WI38 (cell line): ENCODE results near the gene DNAH17.

ENCODE experiments used
- H3K4me3 ChIP-seq: 2 replicates; pipeline ENCODE4 v1.5.1; 2011; ENCODE audit warnings: low read depth, mild to moderate bottlenecking, control low read depth, low read length
- TF ChIP-seq, protein P1 (sequence below): IDR thresholded peaks from 2 replicates; pipeline ENCODE4 v1.5.1; 2012; ENCODE audit warnings: low read depth, mild to moderate bottlenecking, control low read depth, low read length

Gene DNAH17

DNA sequence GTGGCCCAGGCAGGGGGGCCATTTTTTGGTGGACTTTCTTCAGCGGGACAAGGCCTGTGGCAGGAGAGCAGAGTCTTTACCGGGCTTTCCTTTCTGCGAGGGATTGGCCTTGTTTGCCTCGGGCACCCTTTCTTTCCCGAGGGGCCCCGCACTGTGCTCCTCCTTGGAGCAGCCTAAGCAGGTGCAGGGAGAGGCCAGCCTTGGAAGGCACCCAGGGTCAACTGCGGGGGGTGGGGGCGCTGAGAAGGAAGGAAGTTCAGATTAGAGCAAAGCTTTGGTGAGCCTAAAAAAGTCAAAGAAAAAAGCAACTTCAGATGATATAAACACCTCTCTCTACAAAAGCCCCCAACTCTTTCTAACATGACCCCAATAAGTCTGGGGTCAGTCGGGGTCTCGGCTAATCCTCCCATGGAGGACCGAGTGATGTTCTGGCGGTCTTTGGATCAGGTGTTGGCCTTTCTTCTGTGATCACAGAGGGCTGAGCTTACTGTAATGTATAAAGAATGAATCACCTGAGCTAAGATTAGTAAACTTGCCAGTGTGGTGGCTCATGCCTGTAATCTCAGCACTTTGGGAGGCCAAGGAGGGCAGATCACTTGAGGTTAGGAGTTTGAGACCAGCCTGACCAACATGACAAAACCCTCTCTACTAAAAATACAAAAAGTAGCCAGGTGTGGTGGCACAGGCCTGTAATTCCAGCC lies 135.8 kb downstream of the DNAH17 start:
- H3K4me3 ChIP-seq, result no peak overlapping the region
- TF ChIP-seq, protein P1, sequence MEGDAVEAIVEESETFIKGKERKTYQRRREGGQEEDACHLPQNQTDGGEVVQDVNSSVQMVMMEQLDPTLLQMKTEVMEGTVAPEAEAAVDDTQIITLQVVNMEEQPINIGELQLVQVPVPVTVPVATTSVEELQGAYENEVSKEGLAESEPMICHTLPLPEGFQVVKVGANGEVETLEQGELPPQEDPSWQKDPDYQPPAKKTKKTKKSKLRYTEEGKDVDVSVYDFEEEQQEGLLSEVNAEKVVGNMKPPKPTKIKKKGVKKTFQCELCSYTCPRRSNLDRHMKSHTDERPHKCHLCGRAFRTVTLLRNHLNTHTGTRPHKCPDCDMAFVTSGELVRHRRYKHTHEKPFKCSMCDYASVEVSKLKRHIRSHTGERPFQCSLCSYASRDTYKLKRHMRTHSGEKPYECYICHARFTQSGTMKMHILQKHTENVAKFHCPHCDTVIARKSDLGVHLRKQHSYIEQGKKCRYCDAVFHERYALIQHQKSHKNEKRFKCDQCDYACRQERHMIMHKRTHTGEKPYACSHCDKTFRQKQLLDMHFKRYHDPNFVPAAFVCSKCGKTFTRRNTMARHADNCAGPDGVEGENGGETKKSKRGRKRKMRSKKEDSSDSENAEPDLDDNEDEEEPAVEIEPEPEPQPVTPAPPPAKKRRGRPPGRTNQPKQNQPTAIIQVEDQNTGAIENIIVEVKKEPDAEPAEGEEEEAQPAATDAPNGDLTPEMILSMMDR, result no peak

GRCh38 chr17:78438694-78439325 lies 138.4 kb downstream of the DNAH17 start:
- no peak overlapping the region for H3K4me3 ChIP-seq
- TF ChIP-seq, protein P1, result no peak

DNA sequence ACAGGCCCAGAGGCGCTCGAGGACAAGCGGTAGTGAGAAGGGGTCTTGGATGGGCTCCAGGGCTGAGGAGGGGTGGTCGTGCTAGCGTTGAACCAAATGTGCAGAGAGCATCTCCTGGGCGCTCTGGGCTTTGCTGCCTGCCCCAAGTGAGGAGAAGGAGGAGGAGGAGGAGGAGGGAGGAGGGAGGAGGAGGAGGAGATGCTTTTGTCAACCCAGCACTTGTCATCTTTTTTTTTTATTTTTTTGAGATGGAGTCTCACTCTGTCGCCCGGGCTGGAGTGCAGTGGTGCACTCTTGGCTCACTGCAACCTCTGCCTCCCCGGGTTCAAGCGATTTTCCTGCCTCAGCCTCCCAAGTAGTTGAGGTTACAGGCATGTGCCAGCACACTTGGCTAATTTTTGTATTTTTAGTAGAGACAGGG lies 138.9 kb downstream of the DNAH17 start:
- TF ChIP-seq, protein P1, result no peak

DNA sequence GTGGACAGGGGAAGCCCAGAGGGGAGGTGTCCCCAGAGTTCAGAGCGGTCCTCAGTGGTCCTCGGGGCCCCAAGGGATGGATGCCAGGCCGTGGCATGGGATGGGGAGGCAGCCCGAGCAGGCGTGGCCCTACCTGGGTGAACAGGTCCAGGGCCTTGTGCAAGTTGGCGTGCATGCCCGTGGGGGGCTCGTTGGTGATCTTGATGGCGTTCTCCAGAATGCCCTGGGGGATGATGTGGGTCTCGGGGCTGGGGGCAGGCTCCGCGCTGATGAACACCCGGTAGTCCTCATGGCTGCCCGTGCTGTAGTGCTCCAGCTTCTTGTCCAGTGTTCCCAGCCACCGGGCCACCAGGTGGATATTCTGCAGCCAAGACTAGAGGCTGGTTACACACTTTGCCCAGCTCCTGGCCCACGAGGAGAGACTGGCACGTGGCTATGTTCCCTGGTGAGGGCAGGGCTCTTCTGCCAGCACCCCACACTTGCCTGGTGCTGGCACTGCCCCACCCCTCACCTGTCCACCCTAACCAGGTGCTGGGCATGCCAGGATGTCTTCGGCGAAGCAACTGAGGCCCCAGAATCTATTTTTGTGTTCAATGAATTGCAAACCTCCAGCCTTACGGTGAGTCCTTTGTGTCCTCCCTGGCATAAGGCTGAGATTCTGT lies 139.6 kb downstream of the DNAH17 start:
- TF ChIP-seq, protein P1, result no peak

More for the DNA sequence above, 138.9 kb downstream of the DNAH17 start:
- no peak overlapping the region for H3K4me3 ChIP-seq

GRCh38 chr17:78435330-78436005 lies 141.7 kb downstream of the DNAH17 start:
- H3K4me3 ChIP-seq, result no peak overlapping the region
- TF ChIP-seq, protein P1, result no peak

More for the DNA sequence above, 139.6 kb downstream of the DNAH17 start:
- H3K4me3 ChIP-seq, result no peak overlapping the region

- H3K4me3 ChIP-seq, result no peak overlapping the region
- TF ChIP-seq, protein P1, result no peak
These were observed 142.5 kb downstream of the DNAH17 start for GRCh38 chr17:78434455-78435329.
